IMR-90 (cell line): ENCODE data around the gene LSM14B.

ENCODE experiments used
- CEBPB ChIP-seq: IDR thresholded peaks from 2 replicates; pipeline ENCODE4 v1.6.1; 2012; ENCODE audit warnings: low read depth, low read length, improper control_type of control experiment
- CHD1 ChIP-seq: IDR thresholded peaks from 2 replicates; pipeline ENCODE4 v1.6.1; 2012; ENCODE audit warnings: low read depth, low read length, improper control_type of control experiment
- CTCF ChIP-seq: conservative IDR thresholded peaks from 2 replicates; pipeline ENCODE4 v1.5.1; 2012; ENCODE audit warnings: mild to moderate bottlenecking, low read depth, low read length, improper control_type of control experiment
- FOS ChIP-seq: fragments of 150-350 bp; IDR thresholded peaks from 2 replicates; pipeline ENCODE4 v1.6.1; 2016; ENCODE audit warnings: low read depth, low read length
- MAFK ChIP-seq: IDR thresholded peaks from 2 replicates; pipeline ENCODE4 v1.6.1; 2012; ENCODE audit warnings: low read depth, low read length, improper control_type of control experiment
- MAZ ChIP-seq: IDR thresholded peaks from 2 replicates; pipeline ENCODE4 v1.6.1; 2012; ENCODE audit warnings: low read depth, mild to moderate bottlenecking, low read length, improper control_type of control experiment, moderate library complexity, borderline replicate concordance
- MXI1 ChIP-seq: IDR thresholded peaks from 2 replicates; pipeline ENCODE4 v1.6.1; 2012; ENCODE audit warnings: low read depth, mild to moderate bottlenecking, low read length, moderate library complexity, borderline replicate concordance
- POLR2A ChIP-seq: IDR thresholded peaks from 2 replicates; pipeline ENCODE4 v1.6.1; 2012; ENCODE audit warnings: mild to moderate bottlenecking, low read depth, low read length
- RAD21 ChIP-seq: IDR thresholded peaks from 2 replicates; pipeline ENCODE4 v1.6.1; 2012; ENCODE audit warnings: low read length, improper control_type of control experiment
- RCOR1 ChIP-seq: IDR thresholded peaks from 2 replicates; pipeline ENCODE4 v1.6.1; 2012; ENCODE audit warnings: mild to moderate bottlenecking, low read length, improper control_type of control experiment; ENCODE audit not compliant: insufficient replicate concordance
- SMC3 ChIP-seq: fragments of 150-350 bp; IDR thresholded peaks from 2 replicates; pipeline ENCODE4 v1.6.1; 2016; ENCODE audit warnings: low read depth, mild to moderate bottlenecking, antibody characterized with exemption, low read length, moderate library complexity
- TF ChIP-seq, protein P1 (sequence below): fragments of 150-350 bp; IDR thresholded peaks from 2 replicates; pipeline ENCODE4 v1.6.1; 2017; ENCODE audit warnings: mild to moderate bottlenecking, antibody characterized with exemption, low read length, low read depth

- no peak for TF ChIP-seq CTCF
- TF ChIP-seq SMC3 = no peak
- no peak for TF ChIP-seq MAFK
- TF ChIP-seq RAD21 = no peak
- TF ChIP-seq, protein P1, sequence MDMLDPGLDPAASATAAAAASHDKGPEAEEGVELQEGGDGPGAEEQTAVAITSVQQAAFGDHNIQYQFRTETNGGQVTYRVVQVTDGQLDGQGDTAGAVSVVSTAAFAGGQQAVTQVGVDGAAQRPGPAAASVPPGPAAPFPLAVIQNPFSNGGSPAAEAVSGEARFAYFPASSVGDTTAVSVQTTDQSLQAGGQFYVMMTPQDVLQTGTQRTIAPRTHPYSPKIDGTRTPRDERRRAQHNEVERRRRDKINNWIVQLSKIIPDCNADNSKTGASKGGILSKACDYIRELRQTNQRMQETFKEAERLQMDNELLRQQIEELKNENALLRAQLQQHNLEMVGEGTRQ = no peak
- no peak for TF ChIP-seq POLR2A
- TF ChIP-seq RCOR1 = no peak
- no peak for TF ChIP-seq CHD1
- no peak for TF ChIP-seq FOS
- TF ChIP-seq CEBPB = no peak
- no peak for TF ChIP-seq MXI1
- no peak for TF ChIP-seq MAZ
Observed at GRCh38 chr20:62129731-62130531, 7.7 kb downstream of the LSM14B start.
